Thyroid gland (tissue), 4 donors: ENCODE results near the gene ARHGEF6.

Experiments used
- POLR2A ChIP-seq, 2 donors: fragments of 450-650 bp; IDR thresholded peaks; one replicate each; pipeline ENCODE4 v1.6.1; 2017; ENCODE audit warnings: antibody characterized with exemption in 2 of 2, mild to moderate bottlenecking in 2 of 2, moderate library complexity in 1 of 2
- TF ChIP-seq, protein P1 (sequence below), 6 experiments: fragments of 200-600 bp in 3 of 6; fragments of 450-650 bp in 3 of 6; sonication (generic) in 3 of 6; IDR thresholded peaks; one replicate each; pipeline ENCODE4 v1.5.1; 2016 to 2019; ENCODE audit warnings: antibody characterized with exemption in 6 of 6, mild to moderate bottlenecking in 2 of 6, inconsistent platforms in 1 of 6, moderate library complexity in 1 of 6

DNA sequence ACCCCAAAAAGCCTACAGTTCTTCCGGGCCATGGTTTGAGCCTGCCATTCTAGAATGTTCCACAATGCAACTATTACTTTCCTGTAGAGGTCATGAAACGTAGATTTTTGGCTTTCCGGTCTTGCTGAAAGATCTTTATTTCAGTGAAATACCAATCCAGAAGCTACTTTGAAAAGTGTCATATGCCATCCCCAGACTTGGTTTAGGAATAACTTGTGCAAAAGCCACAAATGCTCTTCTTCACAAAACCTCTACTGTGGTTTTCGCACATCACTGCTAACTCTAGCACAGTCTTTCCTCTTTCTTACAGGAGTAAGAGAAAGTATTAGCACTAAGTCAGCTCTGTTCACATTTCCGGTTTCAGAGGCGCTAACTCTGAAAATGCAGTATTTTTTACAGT is 145.5 kb downstream of the ARHGEF6 start:
- TF ChIP-seq, protein P1, sequence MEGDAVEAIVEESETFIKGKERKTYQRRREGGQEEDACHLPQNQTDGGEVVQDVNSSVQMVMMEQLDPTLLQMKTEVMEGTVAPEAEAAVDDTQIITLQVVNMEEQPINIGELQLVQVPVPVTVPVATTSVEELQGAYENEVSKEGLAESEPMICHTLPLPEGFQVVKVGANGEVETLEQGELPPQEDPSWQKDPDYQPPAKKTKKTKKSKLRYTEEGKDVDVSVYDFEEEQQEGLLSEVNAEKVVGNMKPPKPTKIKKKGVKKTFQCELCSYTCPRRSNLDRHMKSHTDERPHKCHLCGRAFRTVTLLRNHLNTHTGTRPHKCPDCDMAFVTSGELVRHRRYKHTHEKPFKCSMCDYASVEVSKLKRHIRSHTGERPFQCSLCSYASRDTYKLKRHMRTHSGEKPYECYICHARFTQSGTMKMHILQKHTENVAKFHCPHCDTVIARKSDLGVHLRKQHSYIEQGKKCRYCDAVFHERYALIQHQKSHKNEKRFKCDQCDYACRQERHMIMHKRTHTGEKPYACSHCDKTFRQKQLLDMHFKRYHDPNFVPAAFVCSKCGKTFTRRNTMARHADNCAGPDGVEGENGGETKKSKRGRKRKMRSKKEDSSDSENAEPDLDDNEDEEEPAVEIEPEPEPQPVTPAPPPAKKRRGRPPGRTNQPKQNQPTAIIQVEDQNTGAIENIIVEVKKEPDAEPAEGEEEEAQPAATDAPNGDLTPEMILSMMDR (IDR thresholded peaks at IDR 0.05) = no peak
- TF ChIP-seq POLR2A (IDR thresholded peaks at IDR 0.05) = no peak
